HG03064 (cell line): ENCODE results near the gene SERINC2.
"Not testable (repeated sequence)": the region's sequence is repeated elsewhere in the genome, so short reads cannot be mapped to it uniquely, and the experiment has no call there.

Experiments
- ATAC-seq: cut with Tn5 transposase; IDR thresholded peaks from one replicate; pipeline ENCODE4 v1.9.1; 2021; ENCODE audit warnings: low read depth; ENCODE audit not compliant: unreplicated experiment

The SERINC2 gene

DNA sequence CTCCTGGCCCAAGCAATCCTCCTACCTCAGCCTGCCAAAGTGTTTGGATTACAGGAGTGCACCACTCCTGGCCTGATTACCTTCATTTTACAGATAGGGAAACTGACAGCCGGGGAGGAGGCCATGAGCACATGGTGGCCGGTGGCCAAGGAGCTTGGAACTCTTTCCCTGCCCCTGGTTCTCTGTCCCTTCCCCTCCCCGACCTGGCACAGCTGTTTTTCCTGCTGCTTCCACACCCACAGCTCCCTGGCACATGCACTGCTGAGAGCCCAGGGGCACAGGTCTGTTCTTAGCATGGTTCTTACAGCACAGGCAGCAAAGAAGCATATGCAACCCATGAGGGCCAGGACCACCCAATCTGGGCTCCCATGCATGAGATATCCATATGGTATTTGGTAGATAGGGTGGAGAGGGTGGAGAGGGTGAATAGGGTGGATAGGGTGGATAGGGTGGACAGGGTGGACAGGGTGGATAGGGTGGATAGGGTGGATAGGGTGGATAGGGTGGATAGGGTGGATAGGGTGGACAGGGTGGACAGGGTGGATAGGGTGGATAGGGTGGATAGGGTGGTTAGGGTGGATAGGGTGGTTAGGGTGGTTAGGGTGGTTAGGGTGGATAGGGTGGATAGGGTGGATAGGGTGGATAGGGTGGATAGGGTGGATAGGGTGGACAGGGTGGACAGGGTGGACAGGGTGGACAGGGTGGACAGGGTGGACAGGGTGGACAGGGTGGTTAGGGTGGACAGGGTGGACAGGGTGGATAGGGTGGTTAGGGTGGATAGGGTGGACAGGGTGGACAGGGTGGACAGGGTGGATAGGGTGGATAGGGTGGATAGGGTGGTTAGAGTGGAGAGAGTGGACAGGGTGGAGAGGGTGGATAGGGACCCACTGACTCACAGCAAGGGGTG is 18.6 kb downstream of the SERINC2 start:
- ATAC-seq = not testable (repeated sequence)

DNA sequence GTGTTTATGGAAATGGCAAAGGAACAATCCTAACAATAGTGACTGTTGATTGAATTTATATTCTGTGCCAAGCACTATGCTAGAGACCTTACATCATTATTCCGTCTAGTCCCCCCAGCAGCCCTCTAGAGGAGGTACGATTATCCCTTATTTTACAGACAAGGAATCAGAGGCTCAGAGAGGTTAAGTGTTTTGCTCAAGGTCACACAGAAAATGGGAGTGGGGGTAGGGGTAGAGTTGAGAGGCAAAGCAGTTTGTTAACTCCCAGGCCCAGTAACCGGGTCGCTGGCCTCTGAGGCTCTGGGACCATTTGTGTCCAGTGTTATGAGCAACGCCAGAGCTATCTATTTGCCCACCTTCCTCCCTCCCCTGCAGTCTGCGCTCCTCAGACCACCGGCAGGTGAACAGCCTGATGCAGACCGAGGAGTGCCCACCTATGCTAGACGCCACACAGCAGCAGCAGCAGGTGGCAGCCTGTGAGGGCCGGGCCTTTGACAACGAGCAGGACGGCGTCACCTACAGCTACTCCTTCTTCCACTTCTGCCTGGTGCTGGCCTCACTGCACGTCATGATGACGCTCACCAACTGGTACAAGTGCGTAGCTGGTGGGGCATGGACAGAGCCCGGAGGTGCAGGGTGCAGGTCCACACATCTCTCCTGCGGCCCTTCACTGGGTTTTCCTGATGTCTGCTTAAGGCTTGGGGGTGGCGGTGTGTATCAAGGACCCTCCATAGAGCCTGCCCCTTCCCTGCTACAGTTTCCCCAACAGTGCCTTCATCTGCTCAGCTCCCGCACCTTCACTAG is 19.8 kb downstream of the SERINC2 start:
- no peak for ATAC-seq

DNA sequence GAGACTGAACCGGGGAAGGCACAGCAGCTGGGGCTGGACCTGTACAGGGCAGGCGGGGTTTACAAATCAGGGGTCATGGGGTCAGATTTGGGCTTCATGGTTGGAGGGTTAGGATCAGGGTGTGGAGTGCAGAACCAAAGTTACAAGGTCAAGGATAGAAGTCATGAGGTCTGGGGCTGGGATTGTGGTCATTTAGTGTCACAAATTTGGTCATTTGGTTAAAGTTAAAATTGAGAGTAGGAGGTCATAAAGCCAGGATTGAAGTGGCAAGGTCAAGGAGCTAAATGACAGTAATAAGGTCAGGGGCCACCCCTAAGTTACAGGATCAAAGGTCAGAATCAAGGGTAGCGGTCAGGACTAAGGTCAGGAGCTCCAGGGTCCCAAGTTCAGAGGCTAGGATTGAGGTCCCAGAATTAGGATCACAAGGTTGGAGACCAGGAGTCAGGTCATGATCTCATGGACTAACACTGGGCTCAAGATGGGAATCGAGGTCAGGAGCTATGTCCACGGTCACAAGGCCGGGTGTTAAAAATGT is 20.4 kb downstream of the SERINC2 start:
- ATAC-seq = no peak

DNA sequence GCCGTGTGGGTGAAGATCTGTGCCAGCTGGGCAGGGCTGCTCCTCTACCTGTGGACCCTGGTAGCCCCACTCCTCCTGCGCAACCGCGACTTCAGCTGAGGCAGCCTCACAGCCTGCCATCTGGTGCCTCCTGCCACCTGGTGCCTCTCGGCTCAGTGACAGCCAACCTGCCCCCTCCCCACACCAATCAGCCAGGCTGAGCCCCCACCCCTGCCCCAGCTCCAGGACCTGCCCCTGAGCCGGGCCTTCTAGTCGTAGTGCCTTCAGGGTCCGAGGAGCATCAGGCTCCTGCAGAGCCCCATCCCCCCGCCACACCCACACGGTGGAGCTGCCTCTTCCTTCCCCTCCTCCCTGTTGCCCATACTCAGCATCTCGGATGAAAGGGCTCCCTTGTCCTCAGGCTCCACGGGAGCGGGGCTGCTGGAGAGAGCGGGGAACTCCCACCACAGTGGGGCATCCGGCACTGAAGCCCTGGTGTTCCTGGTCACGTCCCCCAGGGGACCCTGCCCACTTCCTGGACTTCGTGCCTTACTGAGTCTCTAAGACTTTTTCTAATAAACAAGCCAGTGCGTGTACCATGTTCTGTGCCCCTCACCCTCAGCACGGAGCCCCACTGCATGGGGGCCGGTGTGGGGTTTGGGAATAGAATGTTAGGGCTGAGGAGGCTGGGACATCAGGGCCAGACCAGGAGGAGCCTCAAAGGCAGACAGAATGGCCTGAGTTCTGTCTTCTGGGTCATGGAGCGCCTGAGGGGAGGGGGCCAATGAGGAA is 21.3 kb downstream of the SERINC2 start:
- no peak for ATAC-seq

DNA sequence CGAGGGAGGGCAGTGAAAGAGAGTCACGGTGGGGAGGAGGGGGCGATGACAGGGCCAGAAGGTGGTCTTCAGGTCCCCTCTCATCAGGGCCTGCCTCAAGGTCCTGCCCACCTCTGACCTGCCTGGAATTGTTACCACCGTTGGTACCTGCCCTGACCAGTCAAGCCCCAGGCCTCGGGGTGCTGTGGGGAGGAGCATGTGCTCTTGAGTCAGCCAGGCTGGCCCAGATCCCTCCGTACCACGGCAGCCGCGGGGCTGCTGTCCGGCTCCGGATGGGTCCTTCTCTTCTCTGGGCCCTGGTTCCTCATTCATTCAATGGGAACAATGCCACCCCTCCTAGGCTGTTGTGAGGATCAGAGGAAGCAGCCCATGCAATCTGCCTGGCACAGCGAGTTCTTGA is 22.0 kb downstream of the SERINC2 start:
- no peak for ATAC-seq

DNA sequence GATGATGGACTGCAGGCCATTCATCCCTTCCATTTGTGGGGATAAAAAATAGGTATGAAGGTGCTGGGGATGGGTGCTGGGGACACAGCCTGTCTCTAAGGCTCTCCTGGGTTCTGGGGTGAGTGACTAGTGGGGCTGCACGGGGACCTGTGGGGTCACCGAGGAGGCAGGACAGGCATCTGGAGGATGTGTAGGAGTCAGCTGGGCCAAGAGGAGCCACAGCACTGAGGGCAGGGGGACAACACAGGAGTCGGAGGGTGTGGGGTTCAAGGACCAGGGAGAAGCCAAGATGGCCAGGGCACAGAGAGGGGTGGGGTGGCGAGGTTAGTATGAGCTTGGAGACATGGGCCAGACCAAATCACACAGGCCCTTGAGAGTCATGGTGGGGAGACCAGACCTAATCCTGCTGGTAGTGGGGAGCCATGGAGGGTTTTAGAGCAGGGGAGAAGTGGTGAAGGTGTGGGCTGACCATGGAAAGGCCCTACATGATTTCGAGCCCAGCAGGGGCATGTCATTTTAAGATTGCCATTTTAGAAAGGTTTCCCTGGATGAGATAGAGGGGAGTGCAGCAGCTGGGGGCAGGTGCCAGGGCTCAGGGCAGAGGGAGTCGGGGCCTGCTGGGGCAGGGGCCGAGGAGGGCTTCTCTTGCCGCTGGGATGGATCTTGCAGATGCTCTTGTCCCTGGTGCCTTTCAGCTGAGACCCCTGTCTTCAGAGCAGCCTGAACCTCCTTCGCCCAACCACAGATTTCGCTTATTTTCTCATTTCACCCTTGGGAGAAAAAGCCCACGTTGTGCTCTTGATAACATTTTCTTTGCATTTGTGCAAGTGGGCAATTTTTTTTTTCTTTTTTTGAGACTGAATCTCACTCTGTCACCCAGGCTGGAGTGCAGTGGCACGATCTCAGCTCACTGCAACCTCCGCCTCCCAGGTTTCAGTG is 22.7 kb downstream of the SERINC2 start:
- ATAC-seq = no peak

DNA sequence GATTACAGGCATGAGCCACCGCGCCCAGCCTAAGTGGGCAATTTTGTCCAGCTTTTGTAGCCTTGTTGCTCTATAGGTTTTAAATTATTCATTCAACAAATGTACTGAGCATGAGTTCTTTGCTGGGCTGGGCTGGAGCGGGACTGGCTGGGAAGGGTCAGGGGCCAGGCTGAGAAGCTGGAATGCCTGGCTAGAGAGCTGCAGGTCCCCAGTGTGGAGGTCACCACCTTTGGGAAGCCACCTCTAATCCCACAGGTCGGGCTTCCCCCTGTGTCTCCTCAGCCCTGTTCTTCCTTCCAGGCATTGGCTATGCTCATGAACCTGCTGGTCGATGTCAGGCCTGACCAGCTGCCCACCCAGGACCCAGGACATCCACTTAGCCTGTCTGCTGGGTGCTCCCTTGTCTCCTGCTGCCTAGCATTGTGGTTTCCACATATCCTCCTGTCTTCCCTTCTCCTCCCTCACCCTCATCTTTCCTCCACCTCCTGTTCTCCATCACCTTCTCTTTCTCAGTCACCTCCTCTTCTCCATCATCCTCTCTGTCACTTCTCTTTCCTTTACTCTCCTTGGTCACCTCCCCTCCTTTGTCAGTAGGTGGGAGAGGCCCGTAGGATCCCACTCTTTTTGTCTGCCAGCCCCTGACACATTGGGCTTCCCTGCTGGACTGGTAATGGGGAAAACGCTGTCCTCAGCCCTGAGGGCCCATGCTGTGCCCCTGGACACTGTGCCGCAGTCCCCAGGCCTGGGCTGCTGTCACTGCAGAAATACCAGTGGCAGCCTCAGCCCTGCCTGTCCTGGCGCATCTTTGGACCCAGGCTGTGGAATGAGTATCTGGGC is 23.8 kb downstream of the SERINC2 start:
- no peak for ATAC-seq

DNA sequence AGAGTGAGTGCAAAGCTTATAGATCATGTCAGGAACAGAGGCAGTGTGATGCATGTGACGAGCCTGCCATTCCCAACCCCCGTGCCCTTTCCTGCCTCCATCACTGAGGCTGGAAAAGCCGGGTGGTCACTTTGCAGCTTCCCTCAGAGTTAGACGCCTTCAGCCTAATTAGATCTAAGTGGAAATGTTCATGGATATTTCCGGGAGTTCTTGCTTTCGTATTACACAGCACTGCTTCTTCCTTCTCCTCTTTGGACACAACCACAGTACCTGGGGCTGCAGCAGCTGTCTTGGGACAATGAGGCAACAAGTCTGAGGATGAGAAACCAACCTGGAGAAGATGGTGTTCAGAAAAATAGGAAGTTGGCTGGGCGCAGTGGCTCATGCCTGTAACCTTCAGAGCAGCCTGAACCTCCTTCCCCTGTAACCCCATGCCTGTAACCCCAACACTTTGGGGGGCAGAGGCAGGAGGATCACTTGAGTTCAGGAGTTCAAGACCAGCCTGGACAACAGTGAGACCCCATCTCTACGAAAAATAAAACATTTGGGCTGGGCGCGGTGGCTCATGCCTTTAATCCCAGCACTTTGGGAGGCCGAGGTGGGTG is 24.5 kb downstream of the SERINC2 start:
- ATAC-seq = no peak

DNA sequence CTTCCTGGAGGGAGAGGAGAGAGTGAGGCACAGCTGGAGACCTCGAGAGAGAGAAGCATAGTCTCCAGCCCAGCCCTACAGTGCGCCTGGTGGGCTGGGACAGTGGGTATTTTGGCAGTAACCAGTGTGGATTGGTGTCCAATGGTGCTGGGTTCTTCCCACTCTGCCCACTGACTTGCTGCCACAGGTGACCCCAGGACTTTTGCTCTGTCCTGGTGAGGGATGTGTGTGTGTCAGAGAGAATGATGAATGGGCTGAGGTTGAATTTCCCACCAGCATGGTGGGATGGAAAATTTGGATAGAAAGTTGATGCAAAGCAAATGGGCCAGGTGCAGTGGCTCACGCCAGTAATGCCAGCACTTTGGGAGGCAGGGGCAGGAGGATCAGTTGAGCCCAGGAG is 26.3 kb downstream of the SERINC2 start:
- no peak for ATAC-seq

DNA sequence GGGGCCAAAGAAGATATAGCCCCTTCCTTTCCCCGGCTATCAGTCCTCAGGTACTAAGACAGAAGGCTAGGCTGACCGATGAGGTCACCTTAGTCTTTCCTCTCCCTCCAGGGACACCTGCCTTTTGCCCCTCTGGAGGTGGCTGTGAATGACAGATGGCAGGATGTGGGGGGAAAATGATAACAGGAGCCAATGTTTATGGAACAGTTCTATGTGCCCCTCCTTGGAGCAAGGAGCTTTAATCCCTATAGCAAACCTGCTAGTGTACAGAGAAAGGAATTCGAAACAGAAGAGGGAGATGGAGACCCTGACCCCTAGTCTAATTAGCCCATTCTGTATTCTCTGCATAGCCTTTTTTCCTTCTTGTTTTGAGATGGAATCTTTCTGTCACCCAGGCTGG is 28.1 kb downstream of the SERINC2 start:
- no peak for ATAC-seq

DNA sequence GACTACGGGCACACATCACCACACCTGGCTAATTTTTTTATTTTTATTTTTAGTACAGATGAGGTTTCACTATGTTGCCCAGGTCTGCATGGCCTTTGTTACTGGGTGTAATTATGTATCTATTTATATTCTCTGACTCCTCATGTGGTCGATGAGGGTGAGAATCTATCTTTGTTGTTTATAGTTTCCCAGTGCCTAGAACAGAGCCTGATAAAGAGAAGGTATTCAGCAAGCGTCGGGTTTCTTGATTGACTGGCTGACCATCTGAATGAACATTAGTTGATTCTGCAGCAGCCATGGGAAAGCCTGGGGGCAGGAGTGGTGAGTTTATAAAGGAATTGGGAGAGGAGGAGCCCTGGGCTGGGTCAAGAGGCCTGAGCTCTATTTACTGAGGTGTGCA is 28.5 kb downstream of the SERINC2 start:
- ATAC-seq = no peak

DNA sequence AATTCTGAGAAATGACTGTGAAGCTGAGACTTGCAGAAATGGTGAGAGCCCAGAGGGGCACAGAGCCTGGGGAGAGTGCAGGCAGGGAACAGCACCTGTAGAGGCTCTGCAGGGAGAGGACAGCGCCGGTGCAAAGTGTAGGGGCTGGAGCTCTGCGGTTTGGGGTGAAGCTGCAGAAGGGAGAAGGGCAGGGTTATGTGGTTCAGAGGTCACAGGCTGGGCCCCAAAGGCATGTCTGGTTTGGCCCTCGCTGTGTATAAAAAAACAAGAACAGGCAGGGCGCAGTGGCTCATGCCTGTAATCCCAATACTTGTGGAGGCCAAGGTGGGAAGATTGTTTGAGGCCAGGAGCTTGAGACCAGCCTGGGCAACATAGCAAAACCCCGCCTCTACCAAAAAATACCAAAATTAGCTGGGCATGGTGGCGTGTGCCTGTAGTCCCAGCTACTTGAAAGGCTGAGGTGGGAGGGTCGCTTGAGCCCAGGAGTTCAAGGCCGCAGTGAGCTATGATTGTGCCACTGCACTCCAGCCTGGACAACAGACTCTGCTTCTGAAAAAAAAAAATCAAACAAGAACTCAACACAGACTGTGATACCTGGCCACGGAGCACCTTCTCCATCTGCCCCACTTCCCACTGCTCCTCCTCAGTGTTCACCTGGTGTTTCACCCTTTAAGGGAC is 29.1 kb downstream of the SERINC2 start:
- ATAC-seq = no peak

DNA sequence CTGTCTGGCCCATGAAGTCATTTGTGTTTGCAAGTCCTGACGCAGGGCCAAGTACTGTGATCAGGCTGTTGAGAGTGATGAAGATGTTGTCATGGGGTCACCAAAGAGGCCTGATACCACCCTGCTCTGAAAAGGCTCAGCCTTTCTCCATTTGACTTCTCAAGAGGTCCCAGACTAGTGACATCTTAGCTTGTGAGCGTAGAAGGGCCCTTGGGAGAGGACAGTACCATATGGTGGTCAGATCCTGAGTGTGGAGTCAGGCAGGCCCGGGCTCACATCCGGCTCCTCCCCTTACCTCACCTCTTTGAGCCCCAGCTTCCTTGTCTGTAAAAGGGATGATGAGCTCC is 29.6 kb downstream of the SERINC2 start:
- ATAC-seq = no peak

DNA sequence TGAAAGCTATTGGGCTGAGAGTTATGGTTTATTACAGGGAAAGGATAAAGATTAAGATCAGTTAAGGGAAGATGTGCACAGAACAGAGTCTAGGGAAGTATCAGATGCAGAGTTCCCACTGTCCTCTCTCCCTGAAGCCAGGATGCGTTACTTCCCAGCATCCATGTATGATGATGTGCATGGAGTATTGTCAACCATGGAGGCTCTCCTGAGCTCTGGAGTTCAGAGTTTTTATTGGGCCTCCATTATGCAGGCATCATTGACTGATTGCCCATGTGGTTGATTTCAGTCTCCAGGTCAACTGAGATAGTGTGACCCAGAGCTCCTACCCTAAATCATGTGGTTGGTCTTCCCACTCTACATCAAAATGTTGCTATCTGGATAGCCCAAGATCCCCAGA is 30.7 kb downstream of the SERINC2 start:
- ATAC-seq = no peak

DNA sequence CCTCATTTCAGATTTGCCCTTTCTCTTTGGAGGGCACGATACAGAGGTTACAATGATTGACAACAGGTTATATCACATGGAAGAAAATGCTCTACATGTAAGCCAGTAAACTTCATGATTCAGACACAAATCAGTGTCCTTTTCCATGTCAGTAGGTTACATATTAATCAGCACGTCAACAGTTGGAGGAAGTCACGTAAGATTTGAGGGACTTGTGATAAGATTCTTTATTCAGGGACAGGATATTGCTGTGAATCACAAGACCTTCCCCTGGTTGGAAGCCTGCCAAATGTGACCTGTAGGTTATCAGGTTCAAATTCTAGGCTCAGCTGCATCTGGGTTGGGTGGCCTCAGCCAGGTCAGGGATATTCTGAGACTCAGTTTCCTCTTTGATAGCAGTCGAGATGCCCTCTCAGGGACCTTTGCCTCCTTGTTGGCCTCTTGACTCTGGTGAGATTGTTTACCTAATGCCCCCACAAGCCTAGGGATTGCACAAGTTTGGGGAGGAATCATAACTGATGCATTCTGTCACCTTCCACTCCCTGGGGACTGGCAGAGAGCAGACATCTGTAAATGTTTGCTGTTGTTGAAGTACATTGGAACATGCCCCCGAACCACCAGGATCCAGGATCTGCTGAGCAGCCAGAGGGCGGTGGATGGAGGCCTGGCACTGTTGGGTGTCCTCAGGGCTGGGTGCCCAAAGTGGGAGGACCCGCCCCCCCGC is 31.9 kb downstream of the SERINC2 start:
- no peak for ATAC-seq

DNA sequence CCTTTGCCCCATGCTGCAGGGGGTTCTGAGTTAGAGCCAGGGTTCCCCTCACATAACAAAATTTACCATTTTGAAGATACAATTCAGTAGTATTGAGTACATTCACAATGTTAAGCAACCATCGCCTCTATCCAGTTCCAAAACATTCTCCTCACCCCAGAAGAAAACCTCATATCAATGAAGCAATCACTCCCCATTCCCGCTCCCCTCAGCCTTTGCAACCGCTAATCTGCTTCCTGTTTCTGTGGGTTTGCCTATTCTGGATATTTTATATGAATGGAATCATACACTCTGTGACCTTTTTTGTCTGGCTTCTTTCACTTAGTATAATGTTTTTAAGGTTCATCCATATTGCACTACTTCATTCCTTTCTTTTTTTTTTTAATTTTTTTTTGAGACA is 32.9 kb downstream of the SERINC2 start:
- no peak for ATAC-seq

DNA sequence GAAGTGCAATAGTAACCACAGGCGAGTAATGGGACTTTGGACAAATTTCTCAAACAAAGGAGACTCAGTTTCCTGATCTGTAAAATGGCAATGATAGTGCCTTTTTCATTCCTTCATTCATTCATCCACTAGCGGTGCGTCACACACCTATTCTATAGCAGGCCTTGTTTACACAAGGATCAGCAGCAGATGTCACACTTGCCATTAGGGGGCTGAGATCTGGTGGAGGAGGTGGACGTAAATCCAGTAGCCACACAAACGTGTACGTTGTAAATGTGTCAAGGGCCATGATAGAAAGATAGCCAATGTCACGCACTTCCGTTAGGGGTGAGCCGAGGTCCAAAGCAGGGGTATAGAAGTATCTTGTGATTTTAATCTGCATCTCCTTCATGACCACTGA is 34.2 kb downstream of the SERINC2 start:
- no peak for ATAC-seq
